ENCODE results near the gene SOX9. TPM values are rescaled to one million over a fixed set of nuclear protein-coding genes. Genes with fewer than 3 reads are reported as not detected.

Gene SOX9
- total RNA-seq, 1 experiment from 2014 or later, result 31.1 TPM

DNA sequence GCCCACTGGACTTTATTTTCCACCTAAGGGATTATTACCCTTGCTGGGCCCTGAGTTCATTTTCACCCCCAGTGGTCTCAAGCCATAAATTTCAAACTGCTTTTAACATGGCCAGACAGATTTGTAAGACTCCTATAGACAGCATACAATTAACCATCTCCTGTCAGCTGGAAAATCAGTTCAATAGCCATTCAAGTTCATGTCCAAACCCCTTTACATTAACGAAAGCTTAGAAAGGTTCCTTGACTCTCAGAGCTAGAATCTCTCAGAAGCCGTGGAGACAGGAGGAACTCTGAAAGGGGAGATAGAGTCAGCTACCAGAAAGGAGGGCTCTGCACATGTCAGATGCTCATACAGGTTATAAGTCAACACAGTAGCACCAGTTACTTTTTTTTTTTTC is 23.3 kb downstream of the SOX9 start:
- Histone ChIP-seq H3K36me3 (ENCODE audit: insufficient read depth, low read length, poor library complexity, severe bottlenecking) (no peaks in the 10 kb centered on the region), H3K27ac (ENCODE audit: low read depth, low read length, poor library complexity, severe bottlenecking) (no peak overlapping the region), H3K4me1 (ENCODE audit: insufficient read depth, low read length, poor library complexity, severe bottlenecking) (no peaks in the 10 kb centered on the region), H3K27me3 (replicated peaks; ENCODE audit: insufficient read depth, low read depth, low read length, poor library complexity) (no peaks in the 10 kb centered on the region), H3K4me3 (ENCODE audit: low read depth, low read length, poor library complexity, severe bottlenecking) (no peak overlapping the region), H3K9me3 (ENCODE audit: low read depth, low read length, poor library complexity, severe bottlenecking) (no peaks in the 10 kb centered on the region)
- ChIA-PET CTCF (no interaction called here), POLR2A (ENCODE audit: low non-redundant PET) (no interaction called here)
- intact Hi-C loops (cut with micrococcal nuclease; ENCODE audit: unreplicated experiment), result no loop called here
- no TSS peak for BruUV-seq (replicated peaks)
- no peak for DNase-seq (ENCODE audit: low spot score)
- TF ChIP-seq, protein P1, sequence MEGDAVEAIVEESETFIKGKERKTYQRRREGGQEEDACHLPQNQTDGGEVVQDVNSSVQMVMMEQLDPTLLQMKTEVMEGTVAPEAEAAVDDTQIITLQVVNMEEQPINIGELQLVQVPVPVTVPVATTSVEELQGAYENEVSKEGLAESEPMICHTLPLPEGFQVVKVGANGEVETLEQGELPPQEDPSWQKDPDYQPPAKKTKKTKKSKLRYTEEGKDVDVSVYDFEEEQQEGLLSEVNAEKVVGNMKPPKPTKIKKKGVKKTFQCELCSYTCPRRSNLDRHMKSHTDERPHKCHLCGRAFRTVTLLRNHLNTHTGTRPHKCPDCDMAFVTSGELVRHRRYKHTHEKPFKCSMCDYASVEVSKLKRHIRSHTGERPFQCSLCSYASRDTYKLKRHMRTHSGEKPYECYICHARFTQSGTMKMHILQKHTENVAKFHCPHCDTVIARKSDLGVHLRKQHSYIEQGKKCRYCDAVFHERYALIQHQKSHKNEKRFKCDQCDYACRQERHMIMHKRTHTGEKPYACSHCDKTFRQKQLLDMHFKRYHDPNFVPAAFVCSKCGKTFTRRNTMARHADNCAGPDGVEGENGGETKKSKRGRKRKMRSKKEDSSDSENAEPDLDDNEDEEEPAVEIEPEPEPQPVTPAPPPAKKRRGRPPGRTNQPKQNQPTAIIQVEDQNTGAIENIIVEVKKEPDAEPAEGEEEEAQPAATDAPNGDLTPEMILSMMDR (conservative IDR thresholded peaks at IDR 0.05; ENCODE audit: low read depth, low read length), result no peak
- no peak for TF ChIP-seq EZH2 (IDR thresholded peaks at IDR 0.05; ENCODE audit: borderline replicate concordance, low read depth, low read length, poor library complexity, severe bottlenecking)

DNA sequence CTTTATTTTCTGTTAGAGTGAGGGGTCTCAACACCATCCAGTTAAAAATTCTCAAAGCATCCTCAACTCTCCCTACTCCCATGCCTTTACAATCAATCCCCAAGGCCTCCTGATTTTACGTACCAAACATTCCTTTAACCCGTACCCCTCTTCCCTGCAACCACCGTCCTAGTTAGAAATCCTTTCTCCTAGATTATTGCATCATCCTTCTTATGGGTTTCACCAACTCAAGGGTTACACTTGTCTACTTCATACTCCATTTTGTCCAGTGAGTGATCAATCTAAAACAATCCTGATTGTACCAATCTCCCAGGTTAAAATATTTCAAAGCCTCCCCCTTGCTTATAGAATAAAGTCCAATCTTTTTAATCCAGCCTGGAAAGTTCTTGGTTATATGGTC is 24.7 kb downstream of the SOX9 start:
- CTCF ChIA-PET, result no interaction called here
- POLR2A ChIA-PET (ENCODE audit: low non-redundant PET), result no interaction called here
- BruUV-seq (replicated peaks), result no TSS peak

DNA sequence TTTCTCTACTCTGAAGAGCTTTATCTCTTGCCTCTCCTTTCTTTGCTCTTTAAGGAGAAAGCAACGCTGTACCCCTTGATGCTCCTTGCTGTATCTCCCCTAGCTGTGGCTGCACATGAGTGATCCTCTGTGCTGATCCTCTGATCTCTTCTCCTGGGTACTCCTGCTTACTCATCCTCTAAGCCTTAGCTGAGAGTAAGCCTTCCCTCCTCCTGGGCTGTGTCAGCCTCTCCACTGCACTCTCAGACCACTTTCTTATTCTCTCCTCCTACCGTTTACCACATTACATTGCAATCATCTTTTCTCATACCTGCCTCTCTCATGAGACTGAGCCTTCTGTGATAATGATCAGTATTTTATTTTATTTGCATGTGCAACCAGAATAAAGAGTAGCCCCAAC is 25.1 kb downstream of the SOX9 start:
- no peaks in the 10 kb centered on the region for H3K4me1 ChIP-seq (ENCODE audit: insufficient read depth, low read length, poor library complexity, severe bottlenecking)
- H3K9me3 ChIP-seq (ENCODE audit: low read depth, low read length, poor library complexity, severe bottlenecking), result no peaks in the 10 kb centered on the region
- BruUV-seq (replicated peaks), result no TSS peak
- no peak overlapping the region for H3K4me3 ChIP-seq (ENCODE audit: low read depth, low read length, poor library complexity, severe bottlenecking)
- POLR2A ChIA-PET (ENCODE audit: low non-redundant PET), result no interaction called here
- H3K27ac ChIP-seq (ENCODE audit: low read depth, low read length, poor library complexity, severe bottlenecking), result no peak overlapping the region
- intact Hi-C loops (cut with micrococcal nuclease; ENCODE audit: unreplicated experiment), result no loop called here
- TF ChIP-seq EZH2 (IDR thresholded peaks at IDR 0.05; ENCODE audit: borderline replicate concordance, low read depth, low read length, poor library complexity, severe bottlenecking), result no peak
- TF ChIP-seq, protein P1 (conservative IDR thresholded peaks at IDR 0.05; ENCODE audit: low read depth, low read length), result no peak
- CTCF ChIA-PET, result no interaction called here
- no peaks in the 10 kb centered on the region for H3K27me3 ChIP-seq (replicated peaks; ENCODE audit: insufficient read depth, low read depth, low read length, poor library complexity)
- H3K36me3 ChIP-seq (ENCODE audit: insufficient read depth, low read length, poor library complexity, severe bottlenecking), result no peaks in the 10 kb centered on the region
- no peak for DNase-seq (ENCODE audit: low spot score)

More for the DNA sequence above, 24.7 kb downstream of the SOX9 start:
- H3K27me3 ChIP-seq (replicated peaks; ENCODE audit: insufficient read depth, low read depth, low read length, poor library complexity), result no peaks in the 10 kb centered on the region
- TF ChIP-seq EZH2 (IDR thresholded peaks at IDR 0.05; ENCODE audit: borderline replicate concordance, low read depth, low read length, poor library complexity, severe bottlenecking), result no peak
- TF ChIP-seq, protein P1 (conservative IDR thresholded peaks at IDR 0.05; ENCODE audit: low read depth, low read length), result no peak
- no peak for DNase-seq (ENCODE audit: low spot score)
- intact Hi-C loops (cut with micrococcal nuclease; ENCODE audit: unreplicated experiment), result no loop called here
- no peaks in the 10 kb centered on the region for H3K36me3 ChIP-seq (ENCODE audit: insufficient read depth, low read length, poor library complexity, severe bottlenecking)
- H3K4me3 ChIP-seq (ENCODE audit: low read depth, low read length, poor library complexity, severe bottlenecking), result no peak overlapping the region
- no peak overlapping the region for H3K27ac ChIP-seq (ENCODE audit: low read depth, low read length, poor library complexity, severe bottlenecking)
- H3K9me3 ChIP-seq (ENCODE audit: low read depth, low read length, poor library complexity, severe bottlenecking), result no peaks in the 10 kb centered on the region
- no peaks in the 10 kb centered on the region for H3K4me1 ChIP-seq (ENCODE audit: insufficient read depth, low read length, poor library complexity, severe bottlenecking)

Measured in A673 (cell line).